HG03558 (cell line): ENCODE data around the gene FEV.
"Not testable (repeated sequence)": the region's sequence is repeated elsewhere in the genome, so short reads cannot be mapped to it uniquely, and the experiment has no call there.

Source experiments
- ATAC-seq: cut with Tn5 transposase; IDR thresholded peaks from one replicate; pipeline ENCODE4 v1.9.1; 2021; ENCODE audit warnings: moderate number of reproducible peaks; ENCODE audit not compliant: unreplicated experiment; ENCODE audit errors: extremely low read depth

Gene FEV

GRCh38 chr2:218953366-218953954, 31.5 kb downstream of the FEV start:
- no peak for ATAC-seq

GRCh38 chr2:218952160-218952559, 32.8 kb downstream of the FEV start:
- ATAC-seq = no peak

- no peak for ATAC-seq
Observed at GRCh38 chr2:218946621-218947020, 38.4 kb downstream of the FEV start.

- no peak for ATAC-seq
Observed at GRCh38 chr2:218944759-218945404, 40.1 kb downstream of the FEV start.

- ATAC-seq = not testable (repeated sequence)
Observed at GRCh38 chr2:218931751-218932150, 53.2 kb downstream of the FEV start.
